Measurements from ENCODE around the gene RALGDS.
A peak's percentile ranks its signal among the peaks of the same experiment; 100 is the strongest.

RALGDS gene

DNA sequence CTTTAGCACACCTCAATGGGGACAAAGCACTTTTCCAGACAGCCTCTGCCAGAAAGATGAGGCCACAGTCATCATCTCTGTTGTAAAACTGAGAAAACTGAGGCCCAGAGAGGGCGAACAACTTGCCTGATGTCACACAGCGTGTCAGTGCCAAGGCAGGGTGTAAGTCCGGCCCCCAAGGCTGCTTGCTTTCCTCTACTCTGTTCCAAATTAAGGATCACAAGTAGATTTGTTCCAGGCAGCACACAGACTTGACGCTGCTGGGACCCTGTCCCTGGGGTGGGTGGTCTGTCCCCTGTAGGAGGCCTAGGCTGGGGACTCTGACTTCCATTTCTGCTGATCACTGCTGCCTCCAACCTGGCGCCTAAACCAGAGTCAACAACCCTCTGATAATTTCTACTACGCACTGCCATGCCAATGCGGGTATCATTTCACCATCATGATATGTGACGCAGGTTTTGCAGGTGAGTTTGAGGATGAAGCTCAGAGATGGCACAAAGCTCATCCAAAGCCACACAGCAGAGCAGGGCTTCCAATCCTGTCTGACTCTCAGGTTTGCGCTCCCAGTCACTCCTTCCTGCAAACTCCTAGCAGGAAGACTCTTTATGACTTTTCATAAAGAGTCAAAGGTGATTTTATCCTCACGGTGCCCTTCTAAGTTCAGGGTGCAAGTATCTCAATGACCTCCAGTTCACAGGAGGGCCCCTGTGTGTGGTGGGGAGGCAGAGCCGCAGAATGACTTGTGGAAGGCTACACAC lies 13.5 kb upstream of the RALGDS start:
- DNase-seq, result peak in 1 of 2 donors; percentile 48

DNA sequence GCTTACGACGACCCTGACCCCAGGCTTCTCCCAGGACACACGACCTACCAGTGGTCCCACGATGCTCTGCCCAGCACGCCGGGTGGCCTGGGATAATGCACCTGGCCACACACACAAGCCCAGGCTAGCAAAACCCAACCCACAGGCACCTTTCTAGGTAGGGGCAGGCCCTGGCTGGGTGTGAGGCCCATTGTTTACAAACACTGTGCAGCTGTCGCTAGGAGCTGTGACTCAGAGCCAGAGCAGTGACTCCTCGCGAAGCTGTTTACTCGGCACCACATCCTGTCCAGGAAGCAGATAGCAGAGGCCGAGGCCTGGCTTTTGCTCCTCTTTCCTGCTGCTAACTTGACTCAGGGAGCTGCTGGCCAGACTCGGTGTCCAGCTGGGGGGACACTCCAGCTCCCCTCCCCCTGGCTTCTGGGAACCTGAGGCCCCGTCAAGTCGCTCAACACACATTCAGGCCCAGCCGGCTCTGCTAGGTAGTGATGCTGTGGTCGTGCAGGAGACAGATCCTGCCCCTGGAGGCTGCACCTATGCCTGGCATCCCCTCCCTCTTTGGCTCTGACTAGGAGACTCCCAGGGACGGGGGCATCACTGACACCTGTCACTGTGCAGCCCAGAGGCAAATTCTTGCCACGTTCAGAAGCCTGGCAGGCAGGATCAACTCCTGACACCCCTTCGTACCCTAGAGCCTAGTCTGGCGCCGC lies 12.8 kb upstream of the RALGDS start:
- peak; percentile 94 for DNase-seq

DNA sequence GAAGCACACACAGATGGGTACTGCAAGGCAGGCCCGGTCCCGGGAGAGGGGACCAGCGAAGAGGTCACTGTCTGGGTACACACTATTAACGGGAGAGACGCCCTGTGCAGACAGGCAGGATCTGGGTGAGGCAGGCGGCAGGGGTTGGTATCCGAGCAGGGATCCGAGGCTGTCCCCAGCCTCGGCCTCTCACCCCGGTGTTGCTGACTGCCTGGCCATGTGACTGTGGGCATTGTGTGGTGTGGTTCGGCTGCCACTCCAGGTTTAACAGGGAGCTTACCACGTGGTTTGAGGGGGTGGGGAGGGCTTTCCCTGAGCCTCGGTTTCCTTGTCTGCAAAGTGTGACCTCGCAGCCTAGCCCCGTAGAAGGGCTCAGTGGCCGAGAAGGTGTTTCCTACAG lies 11.1 kb upstream of the RALGDS start:
- peak in 1 of 2 donors; percentile 53 for DNase-seq

DNA sequence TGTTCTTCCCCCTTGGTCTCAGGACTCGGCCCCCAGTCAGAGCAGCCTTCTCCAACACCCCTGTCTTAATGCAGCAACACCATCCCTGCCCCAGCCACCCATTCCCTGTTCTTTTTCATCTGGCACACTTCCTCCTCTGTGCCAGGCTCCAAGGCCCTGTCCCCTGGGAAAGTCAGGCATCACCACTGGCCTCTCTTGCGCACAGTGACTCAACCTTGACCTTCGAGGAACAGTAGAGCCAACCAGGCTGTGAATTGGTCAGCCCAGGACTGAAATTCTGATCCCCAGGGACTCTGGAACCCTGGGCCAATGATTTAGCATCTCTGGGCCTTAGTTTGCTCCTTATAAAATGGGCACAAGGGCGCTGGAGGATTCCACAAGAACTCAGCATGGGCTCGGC lies 10.5 kb upstream of the RALGDS start:
- no peak for DNase-seq

DNA sequence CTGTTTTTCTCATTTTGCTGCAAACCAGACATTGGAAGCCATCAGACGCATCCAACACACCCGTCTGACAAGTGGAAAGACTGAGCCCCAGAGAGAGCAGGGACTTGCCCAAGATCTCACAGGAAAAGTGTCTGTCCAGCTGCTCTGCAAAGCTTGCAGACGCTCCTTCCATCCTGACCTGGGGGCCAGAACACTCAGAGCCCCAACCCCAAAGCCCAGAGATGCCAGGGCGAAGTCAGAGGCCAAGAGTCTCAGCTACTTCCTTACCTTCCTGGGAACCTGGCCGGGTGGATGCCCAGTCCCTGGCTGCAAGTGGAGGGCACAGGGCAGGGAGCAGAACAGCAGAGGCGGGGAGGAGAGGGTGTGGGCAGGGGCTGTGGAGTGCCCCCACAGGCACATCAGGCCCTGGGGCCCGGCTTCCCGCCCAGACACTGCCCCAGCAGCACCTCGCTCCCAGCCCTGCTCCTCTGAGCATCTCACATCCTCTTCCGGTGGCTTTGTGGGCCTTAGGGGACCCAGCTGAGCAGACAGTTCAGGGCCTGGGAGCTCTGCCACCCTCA lies 9.7 kb upstream of the RALGDS start:
- peak; percentile 79 to 82 for DNase-seq

DNA sequence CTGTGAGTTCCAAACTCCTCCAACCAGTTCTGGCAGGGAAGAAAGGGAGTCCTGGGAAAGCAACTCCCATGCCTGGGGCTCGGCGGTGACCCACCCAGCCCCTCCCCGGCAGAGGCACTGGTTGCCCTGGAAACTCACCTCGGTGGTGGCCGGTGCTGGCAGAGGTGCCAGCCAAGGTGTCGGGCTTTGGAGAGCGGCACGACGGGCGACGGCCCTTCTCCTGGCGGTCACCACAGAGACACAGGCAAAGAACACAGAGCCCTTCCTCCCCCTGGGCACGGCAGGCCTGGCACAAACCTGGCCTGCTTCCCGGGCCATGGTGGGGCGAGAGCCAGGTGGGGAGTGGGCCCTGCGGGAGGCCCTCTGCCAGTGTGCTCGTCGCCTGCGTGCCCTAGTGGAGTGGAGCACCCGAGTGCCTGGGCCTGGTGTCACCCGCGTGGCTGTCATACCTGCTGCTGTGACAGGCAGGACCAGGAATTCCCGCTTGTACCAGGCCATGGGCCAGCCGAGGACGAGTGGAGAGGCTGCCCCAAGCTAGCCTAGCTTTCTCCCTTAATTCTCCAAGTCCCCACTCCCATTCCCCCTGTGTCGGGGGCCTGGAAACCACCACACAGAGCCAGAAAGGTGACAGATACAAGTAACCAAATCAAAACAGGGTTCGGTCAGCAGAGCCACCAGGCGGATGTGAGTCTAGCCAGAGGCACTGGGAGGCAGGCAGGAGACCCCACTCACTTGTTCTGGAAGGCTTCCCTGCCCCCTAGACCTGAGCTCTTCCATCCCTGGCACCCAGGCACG lies 8.2 kb upstream of the RALGDS start:
- peak; percentile 60 to 64 for DNase-seq

DNA sequence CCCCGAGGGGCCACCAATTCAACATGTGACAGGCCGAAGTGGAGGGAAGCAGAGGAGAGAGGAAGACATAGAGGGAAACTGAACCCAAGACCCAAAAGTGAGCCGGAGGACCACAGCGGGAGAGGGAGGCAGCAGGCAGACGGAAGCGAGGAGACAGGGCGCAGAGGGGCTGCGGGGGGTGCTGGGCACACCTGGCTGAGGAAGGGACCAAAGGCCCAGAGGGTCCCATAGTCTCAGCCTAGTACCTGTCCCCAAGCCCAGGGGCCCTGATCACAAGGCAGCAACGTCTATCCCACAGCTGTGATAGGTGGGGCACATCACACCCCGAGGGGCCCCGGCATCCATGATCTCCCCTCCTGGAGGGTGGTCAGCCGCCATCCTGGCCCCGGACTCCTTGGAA lies 7.1 kb upstream of the RALGDS start:
- no peak for DNase-seq

DNA sequence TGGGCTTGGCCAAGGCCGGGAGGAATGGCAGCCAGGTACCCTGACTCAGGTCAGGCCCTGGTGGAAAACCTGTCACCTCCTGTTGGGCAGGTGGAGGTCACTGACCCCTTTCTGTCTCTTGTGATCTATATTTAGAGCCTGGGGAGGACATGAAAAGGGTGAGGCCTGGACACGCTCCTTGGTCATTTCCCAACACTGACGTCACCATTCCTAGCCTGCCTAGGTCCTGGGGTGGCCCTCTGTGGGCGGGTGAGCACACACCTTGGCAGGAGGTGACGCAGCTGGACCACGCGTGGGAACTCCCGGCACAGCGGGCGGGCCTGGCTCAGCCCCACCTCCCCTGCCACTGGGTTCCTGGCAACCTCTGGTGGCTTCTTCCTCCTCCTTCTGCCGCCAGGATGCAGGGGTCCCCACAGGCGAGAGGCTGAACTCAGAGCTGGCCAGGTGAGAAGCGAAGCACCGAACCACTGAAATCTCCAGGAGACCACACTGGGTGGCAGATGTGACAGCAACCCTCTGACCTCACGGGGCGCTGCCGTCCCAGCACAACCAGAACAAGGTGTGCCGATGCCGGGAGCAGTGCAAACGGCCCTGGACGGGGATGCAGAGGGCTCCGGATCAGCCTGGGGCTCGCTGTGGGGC lies 6.4 kb upstream of the RALGDS start:
- peak; percentile 84 to 85 for DNase-seq

DNA sequence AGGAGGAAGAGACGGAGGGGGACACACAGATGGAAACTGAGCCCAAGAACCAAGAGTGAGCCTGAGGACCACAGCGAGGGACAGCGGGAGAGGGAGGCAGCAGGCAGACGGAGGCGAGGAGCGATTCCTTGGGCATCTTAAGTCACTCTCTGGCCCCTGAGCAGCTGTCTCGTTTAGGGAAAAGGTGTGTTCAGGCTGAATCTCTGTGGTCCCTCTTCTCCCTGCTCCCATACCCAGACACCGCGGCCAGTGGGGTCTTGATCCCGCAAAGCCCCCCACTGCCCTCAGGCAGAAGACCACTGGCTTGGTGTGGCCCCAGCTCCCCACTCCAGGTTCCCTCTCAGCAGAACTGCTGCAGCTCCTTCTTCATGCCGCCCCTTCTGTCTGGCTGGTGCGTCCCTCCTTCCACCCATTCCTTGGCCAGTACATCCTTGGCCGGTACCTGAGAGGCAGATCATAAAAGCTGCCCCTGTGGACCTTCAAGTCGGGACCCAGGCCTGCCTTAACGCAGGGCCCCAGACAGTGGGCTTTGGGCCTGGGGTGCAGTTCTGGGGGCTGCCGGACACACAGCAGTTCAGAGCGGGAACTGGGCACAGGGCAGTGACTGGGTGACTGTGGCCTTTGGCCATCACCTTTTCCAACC lies 5.8 kb upstream of the RALGDS start:
- no peak for DNase-seq

DNA sequence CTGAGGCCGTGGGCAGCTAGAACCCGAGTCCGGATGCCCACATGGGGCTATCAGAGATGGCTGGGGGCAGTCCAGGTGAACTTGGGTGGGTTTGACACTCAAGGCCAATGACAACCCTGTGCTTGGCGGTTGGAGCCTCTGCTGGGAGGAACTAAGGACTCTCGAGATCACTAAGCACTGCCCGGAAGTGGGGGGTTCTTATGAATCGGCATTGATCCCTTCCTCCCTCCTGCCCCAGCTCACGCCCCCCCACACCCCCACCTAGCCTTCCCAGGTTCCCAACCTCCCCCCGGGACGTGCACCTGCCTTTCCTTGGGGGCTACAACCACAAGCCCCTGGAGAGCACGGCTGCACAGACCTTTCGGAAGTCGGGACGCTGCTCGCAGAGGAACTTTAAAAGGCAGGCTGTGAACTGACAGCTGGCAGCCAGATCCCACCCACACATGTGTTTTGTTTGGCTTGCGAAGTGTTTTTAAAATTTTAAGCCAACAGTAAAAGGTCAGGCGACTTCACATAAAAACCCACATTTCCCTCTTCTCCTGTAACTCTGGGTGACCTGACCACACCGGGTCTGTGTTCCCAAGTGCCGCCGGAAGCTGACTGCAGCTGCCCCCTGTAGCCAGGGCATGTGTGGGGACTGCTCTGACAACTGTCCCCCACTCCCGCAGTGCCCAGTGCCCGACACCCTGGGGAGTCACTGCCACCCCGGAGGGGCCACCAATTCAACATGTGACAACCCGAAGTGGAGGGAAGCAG lies 5.1 kb upstream of the RALGDS start:
- peak; percentile 42 to 58 for DNase-seq

DNA sequence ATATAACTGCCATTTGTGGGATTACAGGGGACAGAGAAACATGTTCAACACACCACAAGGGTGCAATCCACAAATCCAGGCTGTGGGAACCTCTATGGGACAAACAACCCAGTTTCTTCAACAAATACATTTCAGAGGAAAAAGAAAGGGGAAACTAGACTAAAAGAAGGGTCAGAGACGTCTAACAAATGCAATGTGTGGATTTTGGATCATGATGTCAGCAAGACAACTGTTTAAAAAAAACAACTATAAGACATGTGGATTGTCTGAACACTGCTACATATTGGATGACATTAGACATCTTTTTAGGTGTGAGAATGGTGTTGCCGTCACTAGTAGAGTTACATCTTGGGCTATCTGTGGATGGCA lies 3.9 kb upstream of the RALGDS start:
- DNase-seq, result no peak

DNA sequence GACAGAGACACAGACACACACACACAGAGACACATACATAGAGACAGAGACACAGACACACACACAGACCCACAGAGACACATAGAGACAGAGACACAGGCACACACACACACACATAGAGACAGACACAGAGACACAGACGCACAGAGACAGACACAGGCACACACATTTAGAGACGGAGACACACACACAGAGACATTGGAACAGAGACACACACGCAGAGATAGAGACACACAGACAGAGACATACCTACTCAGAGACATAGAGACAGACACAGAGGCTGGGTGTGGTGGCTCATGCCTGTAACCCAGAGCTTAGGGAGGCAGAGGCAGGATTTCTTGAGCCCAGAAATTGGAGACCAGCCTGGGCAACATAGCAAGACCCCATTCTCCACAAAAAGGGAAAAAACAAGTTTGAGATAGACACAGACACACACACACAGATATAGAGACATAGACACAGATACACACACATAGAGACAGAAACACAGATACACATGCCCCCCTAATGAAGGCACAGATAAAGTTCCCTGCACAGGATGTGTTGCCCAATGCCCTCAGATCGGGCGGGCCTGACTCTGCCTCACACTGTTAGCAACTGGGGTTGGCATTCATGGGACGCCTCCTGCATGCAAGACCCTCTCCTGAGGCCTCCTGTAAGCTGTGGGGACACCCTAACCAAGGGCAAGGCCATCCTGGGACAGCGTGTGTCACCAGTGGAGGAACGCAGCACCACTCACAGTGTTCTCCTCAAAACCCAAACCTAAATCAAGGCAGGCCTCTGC lies 3.3 kb upstream of the RALGDS start:
- DNase-seq, result no peak

DNA sequence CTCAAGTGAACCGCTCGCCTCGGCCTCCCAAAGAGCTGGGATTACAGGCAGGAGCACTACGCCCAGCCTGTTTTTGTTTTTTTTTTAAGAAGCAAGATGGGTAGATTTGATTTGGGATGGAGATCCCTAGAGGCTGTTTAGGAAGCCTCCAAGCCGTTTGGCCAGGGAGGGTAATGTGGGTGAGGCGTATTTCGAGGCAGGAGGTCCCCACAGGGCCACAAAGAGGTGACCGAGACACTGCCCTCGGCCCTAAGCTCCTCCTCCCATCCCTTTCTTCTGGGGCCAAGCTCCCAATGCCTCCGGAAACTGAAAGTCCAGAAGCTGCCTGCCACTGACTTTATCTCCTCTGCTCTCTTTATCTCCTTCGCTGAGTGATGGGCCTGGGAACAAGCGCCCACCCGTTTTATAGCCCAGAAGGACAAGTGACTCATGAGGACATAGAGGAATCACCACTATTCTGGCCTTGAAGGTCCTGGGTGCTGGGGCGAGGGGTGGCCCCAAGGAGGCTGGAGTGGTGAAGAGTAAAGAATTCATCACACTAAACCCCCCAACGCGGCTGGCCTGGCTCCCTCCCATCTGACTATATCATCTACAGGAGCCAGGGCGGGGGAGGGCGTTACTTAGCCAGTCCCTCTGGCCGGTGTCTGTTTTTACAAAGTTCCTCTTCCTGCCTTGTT lies 2.0 kb upstream of the RALGDS start:
- no peak for DNase-seq

DNA sequence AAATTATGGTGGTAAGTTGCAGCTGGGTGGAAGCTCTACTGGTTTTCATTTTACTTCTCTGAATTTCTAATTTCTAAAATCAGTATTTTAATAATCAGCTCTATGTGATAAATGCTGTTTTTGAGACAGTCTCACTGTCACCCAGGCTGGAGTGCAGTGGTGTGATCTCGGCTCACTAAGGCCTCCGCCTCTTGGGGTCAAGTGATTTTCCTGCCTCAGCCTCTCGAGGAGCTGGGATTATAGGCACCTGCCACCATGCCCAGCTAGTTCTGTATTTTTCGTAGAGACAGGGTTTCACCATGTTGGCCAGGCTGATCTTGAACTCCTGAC lies 1.5 kb upstream of the RALGDS start:
- no peak for DNase-seq

DNA sequence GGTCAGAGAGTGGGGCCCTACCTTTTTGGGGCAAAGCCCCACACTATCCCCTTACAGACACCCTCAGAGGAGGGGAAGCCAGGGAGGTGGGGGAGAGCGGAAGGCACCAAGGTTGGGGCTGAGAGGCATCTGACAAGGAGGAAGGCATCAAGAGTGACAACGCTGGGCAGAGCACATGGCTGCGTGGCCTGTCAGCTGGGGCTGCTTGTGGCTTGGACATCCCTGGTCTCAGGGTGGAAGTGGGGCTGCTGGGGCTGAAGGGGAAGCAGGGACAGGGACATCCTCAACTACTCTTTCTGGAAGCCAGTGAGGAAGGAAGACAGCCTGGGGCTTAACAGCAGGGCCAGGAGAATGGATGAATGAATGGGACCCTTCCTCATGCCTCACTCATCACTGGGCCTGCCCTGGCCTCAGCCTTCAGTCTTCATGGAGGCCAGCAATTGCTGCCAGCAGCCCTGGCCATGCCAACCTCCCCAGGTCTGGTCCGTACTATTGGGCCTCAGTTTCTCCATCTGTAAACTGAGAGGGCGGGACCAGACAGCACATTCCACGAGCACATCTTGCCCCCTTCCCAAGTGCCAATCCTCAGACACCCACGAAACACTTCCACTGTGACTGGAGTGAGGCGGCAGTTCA lies 993 bp upstream of the RALGDS start:
- peak in 1 of 2 donors; percentile 65 for DNase-seq

DNA sequence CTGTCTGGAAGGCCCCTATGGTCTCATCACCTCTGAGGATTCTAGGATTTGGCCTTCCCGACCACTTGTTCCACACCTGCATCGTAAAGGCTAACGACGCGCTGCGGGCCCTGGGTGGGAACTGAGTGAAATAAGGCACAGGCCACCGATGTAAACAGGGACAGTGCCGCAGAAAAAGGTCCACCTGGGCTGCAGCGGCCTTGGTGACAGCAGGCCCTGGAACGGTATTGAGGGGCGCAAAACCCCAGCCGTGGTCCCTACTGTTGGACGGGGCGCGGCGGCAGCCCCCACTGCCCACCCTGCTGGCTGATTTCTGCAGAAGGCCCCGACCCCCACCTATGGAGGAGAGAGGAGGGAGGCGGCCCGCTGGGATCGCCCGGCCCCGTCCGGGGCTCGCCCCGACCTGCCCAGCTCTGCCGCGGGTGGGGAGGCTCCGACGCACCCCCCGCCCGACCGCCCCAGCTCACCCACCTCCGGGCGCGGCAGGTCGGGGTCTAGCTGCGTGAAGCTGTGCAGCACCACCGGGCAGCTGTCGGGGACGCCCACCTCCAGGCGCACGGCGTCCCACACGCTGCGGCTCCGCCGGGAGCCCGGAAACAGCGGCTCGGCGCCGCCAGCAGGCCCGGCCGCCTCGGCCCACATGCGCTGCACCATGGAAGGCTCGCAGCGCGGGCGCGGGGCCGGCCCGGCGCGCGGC lies 391 bp downstream of the RALGDS start:
- no peak for DNase-seq

DNA sequence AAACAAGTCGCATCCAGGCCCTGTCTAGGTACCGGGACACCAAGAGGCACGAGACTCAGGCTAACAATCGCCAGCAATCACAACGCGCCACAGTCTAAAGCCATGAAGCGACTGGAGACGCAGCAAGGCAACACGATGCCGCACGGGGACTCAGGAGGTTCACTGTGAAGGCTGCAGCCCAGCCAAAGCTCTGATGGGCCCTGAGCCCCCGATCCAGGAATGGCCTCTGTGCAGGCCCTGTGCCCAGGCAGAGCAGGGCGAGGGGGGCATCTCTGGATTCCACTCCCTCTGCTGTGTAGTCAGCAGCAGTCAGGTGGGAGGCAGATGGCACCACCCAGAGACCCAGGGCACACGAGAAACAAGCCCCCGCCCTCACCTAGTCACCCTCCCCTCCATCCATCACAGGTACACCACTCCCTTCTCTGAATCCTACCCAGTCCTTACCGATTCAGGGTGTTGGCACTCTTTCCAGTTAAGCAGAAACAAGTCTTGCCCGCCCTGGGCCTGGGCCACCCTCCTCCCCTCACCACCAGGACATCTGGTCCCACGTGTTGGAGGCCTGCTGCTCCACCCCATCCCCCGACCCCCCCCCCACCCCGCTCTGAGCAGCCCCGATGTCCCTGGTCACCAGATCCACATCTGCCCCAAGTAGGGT lies 1.1 kb downstream of the RALGDS start:
- DNase-seq, result no peak

DNA sequence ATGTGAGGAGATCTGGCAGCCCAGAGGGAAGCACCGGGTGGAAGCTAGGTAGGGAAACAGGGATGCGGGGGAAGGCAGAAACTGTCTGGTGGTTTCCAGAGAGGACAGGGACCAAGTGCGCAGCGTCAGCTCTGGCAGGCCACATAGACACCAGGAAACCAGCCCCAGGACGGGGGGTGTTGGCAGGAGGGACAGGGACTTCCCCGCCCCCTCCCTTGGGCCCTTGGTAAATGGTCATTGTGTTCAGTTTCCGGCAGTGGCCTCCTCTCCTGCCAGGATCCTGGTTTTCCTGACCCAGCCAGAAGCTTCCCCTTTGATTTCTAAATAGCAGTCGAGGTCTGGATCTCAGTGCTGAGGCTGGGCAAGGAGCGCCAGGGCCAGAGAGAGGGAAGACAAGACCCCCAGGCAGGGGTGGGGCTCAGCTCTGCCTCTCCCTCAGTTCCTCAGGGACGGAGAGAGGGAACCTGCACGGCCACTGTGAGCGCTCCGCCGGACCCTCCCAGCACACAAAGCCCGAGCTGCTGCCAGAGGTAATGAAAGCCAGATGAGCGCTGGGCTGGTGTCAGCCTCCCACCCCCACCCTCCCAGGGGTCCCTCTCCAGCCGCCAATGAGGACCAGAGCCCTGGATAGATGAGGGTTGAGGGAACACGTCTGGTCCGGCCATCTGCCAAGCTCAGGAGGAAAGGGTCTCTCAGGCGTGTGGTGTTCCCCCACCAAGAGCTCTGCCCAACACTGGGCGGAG lies 1.8 kb downstream of the RALGDS start:
- DNase-seq, result no peak

All from CD4-positive, alpha-beta T cell treated with Interleukin-1 beta for 1 hour (primary cell).